Sigmoid colon (tissue), 4 donors: Measurements from ENCODE around the gene ZBTB7C.

Source experiments
- CTCF ChIP-seq, 4 experiments: fragments of 450-650 bp in 3 of 4; fragments of 200-600 bp in 1 of 4; IDR thresholded peaks; one replicate each; pipeline ENCODE4 v1.5.1; 2016 to 2019; ENCODE audit warnings: antibody characterized with exemption in 4 of 4, mild to moderate bottlenecking in 3 of 4, moderate library complexity in 2 of 4
- EP300 ChIP-seq, 4 donors: sonication (generic); formaldehyde crosslinking; IDR thresholded peaks; one replicate each; pipeline ENCODE4 v1.6.1; 2017; ENCODE audit warnings: antibody characterized with exemption in 4 of 4
- POLR2AphosphoS5 ChIP-seq, 4 donors: sonication (generic); formaldehyde crosslinking; IDR thresholded peaks; one replicate each; pipeline ENCODE4 v1.6.1; 2017; ENCODE audit warnings: antibody characterized with exemption in 4 of 4

GRCh38 chr18:48068916-48069445 lies 340.2 kb downstream of the ZBTB7C start:
- TF ChIP-seq CTCF (IDR thresholded peaks at IDR 0.05) (no peak), POLR2AphosphoS5 (IDR thresholded peaks at IDR 0.05) (no peak), EP300 (IDR thresholded peaks at IDR 0.05) (no peak)
